Uterus (tissue), 2 donors: ENCODE measurements around the gene WDFY4.

ENCODE experiments used
- POLR2A ChIP-seq, 2 donors: fragments of 450-650 bp; IDR thresholded peaks; one replicate each; pipeline ENCODE4 v1.6.1; 2016; ENCODE audit warnings: antibody characterized with exemption in 2 of 2, mild to moderate bottlenecking in 1 of 2, moderate library complexity in 1 of 2
- TF ChIP-seq, protein P1 (sequence below), 4 experiments: fragments of 200-600 bp in 2 of 4; fragments of 450-650 bp in 2 of 4; sonication (generic) in 2 of 4; IDR thresholded peaks; one replicate each; pipeline ENCODE4 v1.5.1; 2016 to 2019; ENCODE audit warnings: antibody characterized with exemption in 4 of 4, mild to moderate bottlenecking in 2 of 4, moderate library complexity in 1 of 4

DNA sequence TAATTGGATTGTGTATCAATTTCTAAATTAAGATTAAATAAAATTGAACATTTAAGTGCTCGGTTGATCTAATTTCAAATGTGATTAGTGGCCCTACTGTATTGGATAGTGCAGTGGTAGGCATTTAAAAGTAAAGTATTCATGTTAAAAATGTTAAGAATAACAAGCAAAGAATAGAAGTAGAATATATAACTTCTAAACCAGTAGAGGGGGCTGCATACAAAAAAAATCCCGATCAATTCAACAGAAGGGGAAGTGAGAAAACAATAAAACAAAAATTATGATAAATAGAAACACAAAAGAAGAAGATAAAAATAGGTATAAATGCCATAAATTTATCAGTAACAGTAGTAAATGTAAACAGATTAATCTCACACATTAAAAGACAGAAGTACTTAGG is 24.9 kb upstream of the WDFY4 start:
- TF ChIP-seq, protein P1, sequence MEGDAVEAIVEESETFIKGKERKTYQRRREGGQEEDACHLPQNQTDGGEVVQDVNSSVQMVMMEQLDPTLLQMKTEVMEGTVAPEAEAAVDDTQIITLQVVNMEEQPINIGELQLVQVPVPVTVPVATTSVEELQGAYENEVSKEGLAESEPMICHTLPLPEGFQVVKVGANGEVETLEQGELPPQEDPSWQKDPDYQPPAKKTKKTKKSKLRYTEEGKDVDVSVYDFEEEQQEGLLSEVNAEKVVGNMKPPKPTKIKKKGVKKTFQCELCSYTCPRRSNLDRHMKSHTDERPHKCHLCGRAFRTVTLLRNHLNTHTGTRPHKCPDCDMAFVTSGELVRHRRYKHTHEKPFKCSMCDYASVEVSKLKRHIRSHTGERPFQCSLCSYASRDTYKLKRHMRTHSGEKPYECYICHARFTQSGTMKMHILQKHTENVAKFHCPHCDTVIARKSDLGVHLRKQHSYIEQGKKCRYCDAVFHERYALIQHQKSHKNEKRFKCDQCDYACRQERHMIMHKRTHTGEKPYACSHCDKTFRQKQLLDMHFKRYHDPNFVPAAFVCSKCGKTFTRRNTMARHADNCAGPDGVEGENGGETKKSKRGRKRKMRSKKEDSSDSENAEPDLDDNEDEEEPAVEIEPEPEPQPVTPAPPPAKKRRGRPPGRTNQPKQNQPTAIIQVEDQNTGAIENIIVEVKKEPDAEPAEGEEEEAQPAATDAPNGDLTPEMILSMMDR (IDR thresholded peaks at IDR 0.05): no peak
- no peak for TF ChIP-seq POLR2A (IDR thresholded peaks at IDR 0.05)
